Brain microvascular endothelial cell (primary cell): ENCODE data around the gene FES.

Experiments used
- DNase-seq: peaks from one replicate; pipeline ENCODE4 v3.0.0-alpha.2; 2020
- H3K27ac ChIP-seq: fragments of 250-450 bp; sonication (Bioruptor Pico); 2 replicates; pipeline ENCODE4 v1.5.1; 2020; ENCODE audit warnings: mild to moderate bottlenecking, moderate library complexity
- H3K27me3 ChIP-seq: fragments of 250-450 bp; sonication (Bioruptor Pico); replicated peaks from 2 replicates; pipeline ENCODE4 v1.5.1; 2020; ENCODE audit warnings: mild to moderate bottlenecking
- H3K36me3 ChIP-seq: fragments of 250-450 bp; sonication (Bioruptor Pico); replicated peaks from 2 replicates; pipeline ENCODE4 v1.5.1; 2020; ENCODE audit warnings: mild to moderate bottlenecking
- H3K4me3 ChIP-seq: 2 replicates; pipeline ENCODE4 v1.5.1; 2011; ENCODE audit warnings: low read depth, mild to moderate bottlenecking, control low read depth, low read length, moderate library complexity
- CTCF ChIP-seq: IDR thresholded peaks from 2 replicates; pipeline ENCODE4 v1.5.1; 2011; ENCODE audit warnings: low read depth, mild to moderate bottlenecking, moderate library complexity, low read length, control low read depth, inconsistent platforms; ENCODE audit errors: missing control alignments
- in situ Hi-C: cut with HindIII; loops from 2 replicates; pipeline ENCODE4 v1.10.0; 2017; ENCODE audit warnings: low sequenced_read_pairs, low pct_ligation_motif_present

FES gene

GRCh38 chr15:90902040-90902839 lies 17.9 kb downstream of the FES start:
- peaks cover 4% of the 10 kb centered on the region for H3K36me3 ChIP-seq
- in situ Hi-C loops: no loop called here
- peak; percentile 87 for TF ChIP-seq CTCF
- DNase-seq: peak; percentile 54
- H3K4me3 ChIP-seq: peak overlapping the region; percentile 74
- peak overlapping the region; percentile 15 for H3K27ac ChIP-seq
- H3K27me3 ChIP-seq: no peaks in the 10 kb centered on the region

GRCh38 chr15:90902840-90903732 lies 18.8 kb downstream of the FES start, which contains the start of gene MAN2A2:
Gene MAN2A2 (plus strand): TSS chr15:90903302. CDS start chr15:90904208, 906 bp downstream.
- in situ Hi-C loops: no loop called here
- no peak for DNase-seq
- Histone ChIP-seq H3K27ac (peak within 1 kb of the TSS; percentile 15), H3K4me3 (peak within 1 kb of the TSS; percentile 74), H3K27me3 (no peaks in the 10 kb centered on the region), H3K36me3 (peaks cover 4% of the 10 kb centered on the region)
- no peak for TF ChIP-seq CTCF

DNA sequence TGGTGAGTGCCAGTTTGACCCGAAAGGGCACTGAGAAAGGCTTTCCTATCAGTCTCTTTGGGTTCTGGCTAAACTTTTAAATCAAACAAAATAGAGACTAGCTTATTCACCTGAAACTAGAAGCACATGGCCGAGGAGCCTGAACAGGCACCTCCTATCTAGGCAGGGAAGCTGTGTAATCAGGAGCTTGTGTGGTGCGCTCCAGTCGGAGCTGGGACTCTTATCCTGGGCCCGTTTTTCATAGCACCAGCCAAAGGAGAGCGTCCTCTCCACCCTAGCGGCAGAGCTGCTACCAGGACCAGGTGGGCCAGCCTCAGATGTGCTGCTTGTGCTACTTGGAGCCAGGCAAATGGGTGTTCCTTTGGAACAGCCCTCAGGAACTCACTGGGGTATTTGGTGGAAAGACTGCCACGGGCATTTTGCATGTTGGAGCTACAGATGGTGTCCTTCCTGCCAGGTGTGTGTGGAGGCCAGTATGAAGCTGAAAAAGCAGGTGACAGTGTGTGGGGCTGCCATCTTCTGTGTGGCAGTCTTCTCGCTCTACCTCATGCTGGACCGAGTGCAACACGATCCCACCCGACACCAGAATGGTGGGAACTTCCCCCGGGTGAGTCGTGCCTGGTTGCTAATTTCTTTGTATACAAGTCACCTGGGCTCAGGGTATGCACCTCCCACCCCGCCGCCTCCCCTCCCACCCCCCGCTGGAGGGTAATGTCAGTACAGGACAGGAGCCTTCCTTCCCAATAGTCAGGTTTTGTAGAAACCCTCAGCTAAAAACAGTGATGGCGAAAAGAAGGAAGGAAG lies 19.6 kb downstream of the FES start:
- peak; percentile 38 for TF ChIP-seq CTCF
- Histone ChIP-seq H3K27ac (no peak overlapping the region), H3K36me3 (peaks cover 4% of the 10 kb centered on the region), H3K27me3 (no peaks in the 10 kb centered on the region), H3K4me3 (peak overlapping the region; percentile 69)
- no peak for DNase-seq
- in situ Hi-C loops: no loop called here

GRCh38 chr15:90904746-90905145 lies 20.4 kb downstream of the FES start:
- DNase-seq: no peak
- no peak overlapping the region for H3K27ac ChIP-seq
- no peak for TF ChIP-seq CTCF
- no peaks in the 10 kb centered on the region for H3K27me3 ChIP-seq
- peaks cover 7% of the 10 kb centered on the region for H3K36me3 ChIP-seq
- in situ Hi-C loops: no loop called here
- H3K4me3 ChIP-seq: no peak overlapping the region

DNA sequence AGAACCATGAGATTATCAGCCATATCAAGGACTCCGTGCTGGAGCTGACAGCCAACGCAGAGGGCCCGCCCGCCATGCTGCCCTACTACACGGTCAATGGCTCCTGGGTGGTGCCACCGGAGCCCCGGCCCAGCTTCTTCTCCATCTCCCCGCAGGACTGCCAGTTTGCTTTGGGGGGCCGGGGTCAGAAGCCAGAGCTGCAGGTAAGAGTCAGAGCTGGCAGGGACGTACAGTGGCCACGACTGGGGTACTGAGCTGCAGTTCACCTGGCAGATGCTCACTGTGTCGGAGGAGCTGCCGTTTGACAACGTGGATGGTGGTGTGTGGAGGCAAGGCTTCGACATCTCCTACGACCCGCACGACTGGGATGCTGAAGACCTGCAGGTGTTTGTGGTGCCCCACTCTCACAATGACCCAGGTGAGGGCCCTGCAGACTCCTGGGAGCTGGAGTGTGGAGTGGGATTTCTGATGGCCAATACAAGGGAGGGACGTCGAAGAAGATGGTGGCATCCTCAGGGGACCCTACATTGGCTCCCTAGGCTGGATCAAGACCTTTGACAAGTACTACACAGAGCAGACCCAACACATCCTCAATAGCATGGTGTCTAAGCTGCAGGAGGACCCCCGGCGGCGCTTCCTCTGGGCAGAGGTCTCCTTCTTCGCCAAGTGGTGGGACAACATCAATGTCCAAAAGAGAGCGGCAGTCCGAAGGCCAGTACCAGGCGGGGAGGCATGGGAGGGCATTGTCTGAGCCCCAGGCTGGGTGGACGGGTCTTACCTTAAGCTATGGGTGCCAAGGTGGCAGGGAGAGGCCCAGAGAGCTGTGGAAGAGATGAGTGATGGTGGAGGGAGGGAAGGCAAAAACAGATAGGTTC lies 21.2 kb downstream of the FES start:
- TF ChIP-seq CTCF: no peak
- peaks cover 8% of the 10 kb centered on the region for H3K36me3 ChIP-seq
- in situ Hi-C loops: no loop called here
- H3K4me3 ChIP-seq: no peak overlapping the region
- DNase-seq: no peak
- no peak overlapping the region for H3K27ac ChIP-seq
- no peaks in the 10 kb centered on the region for H3K27me3 ChIP-seq
